ENCODE measurements around the gene ASPG.

- TF ChIP-seq CTCF (conservative IDR thresholded peaks at IDR 0.05) (no peak), ZFX (IDR thresholded peaks at IDR 0.05) (no peak)
These were observed 54.6 kb downstream of the ASPG start for GRCh38 chr14:104140213-104140462.

All from C4-2B (cell line).